ENCODE results near the gene KLF11.

KLF11 gene

DNA sequence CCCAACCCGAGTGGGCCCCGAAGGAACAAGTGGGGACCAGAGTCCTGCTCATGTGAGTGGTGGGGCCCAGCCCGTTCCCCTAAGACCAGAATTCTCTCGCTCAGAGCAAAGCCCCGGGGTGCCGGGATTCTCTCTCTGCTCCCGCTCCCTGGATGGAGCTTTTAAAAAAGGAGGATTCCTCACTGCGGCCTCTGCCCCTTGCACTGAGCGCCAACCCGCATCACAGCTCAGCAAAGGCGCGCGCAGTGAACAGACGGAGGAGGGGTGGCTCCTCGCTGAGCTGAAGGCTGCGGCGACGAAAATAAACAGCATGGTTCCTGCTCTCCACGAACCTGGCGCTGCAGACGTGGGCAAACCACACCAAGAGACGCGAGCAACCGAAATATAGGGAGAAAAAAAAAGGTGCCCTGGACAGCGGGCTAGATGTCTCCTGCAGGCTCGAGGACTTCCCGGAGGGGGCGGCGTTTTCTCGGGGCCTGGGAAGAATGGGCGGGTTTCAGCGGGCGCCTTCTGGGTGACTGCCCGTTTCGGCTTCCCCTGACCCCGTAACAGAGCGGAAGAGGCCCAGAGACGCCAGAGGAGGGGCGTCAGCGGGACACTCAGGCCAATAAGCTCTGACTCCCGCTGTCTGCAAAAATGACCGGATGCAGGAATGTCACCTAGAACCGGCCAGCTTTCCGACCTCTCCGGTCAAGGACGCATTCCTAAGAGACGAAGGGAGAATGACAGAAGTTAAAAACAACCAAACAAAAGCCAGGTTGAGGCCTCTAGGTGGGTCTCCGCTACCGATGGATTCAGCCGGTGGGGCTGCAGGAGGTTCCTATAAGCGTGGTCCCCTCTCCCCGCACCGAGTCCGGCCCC, 819 bp upstream of the KLF11 start:
- DNase-seq (ENCODE audit: low read depth): peak; percentile 58

DNA sequence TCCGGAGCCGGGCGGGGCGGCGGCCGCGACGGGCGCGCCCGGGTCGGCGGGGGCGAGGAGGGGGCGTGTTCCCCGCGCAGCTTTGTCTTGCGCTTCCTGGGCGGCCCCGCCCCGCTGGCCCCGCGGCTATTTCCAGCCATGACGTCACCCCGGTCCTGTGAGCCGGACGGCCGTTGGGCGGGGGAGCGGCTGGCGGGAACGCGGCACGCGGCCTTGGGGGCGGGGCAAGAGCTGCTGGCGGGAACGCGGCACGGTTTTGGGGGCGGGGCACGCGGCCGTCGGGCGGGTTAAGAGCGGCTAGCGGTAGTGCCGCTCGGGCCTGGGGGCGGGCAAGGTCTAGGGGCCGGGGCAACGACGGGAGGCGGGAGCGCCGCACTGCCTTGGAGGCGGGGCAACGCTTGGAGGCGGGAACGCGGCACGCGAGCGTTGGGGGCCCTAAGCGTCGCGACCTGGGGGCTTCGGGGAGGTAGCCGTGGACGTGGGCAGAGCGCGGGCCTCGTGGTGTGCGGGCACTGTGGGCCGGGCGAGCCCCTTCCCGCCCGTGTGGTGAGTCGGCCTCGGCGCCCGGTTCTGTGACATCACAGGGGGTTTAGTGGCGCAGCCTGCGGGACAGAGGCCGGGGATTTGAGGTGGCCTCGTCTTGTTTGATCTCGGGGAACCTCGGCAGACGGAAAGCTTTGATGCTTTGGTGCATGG, 704 bp downstream of the KLF11 start:
- DNase-seq (ENCODE audit: low read depth): peak; percentile 90

DNA sequence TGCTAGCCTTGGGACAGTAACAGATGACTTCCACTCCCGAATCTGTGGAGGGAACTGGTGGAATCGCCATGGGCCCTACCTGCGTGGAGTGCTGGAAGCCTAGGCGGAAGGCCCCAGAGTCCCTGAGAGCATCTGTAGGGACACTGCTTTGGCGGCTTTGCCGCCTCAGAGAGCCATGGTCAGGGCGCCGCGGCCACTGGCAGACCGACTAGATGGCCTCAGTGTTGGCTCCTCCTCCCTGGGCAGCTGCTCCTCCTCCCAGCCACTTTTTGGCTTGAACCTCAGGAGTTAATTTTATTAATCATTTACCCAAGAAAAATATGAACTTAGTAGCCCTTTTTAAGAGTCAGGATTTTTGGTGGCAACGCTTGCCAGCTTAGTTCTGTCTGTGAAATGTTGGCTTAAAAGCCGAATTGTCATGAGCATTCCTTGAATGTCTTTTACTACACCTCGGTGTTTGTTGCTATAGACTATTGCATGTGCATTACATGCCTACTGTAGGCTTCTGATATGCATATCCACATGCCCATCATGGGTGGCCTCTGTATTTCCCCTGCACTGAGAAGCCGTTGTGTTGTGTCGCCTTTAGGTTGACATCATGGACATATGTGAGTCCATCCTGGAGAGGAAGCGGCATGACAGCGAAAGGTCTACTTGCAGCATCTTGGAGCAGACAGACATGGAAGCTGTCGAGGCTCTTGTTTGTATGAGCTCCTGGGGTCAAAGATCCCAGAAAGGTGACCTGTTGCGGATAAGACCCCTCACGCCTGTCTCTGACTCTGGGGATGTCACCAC, 2.4 kb downstream of the KLF11 start:
- DNase-seq (ENCODE audit: low read depth): no peak

DNA sequence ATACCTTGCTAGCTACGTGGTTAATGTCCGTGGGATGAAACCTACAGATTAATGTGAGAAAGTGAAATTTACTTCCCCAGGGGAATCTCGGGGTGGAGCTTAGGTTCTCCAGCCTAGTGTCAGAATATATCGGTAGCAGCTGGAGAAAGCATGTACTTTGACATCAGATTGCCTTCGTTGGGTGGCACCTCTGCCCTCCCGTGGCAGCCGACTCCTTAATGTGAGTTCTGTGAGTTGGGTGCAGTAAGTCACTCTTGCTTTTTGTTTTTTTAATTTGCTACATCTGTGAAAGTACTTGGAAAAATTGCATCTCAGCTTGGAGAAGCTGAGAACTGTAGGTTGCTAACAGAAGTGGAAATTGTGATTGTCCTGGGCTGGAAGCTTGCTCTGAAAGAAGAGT, 3.6 kb downstream of the KLF11 start:
- DNase-seq (ENCODE audit: low read depth): no peak

DNA sequence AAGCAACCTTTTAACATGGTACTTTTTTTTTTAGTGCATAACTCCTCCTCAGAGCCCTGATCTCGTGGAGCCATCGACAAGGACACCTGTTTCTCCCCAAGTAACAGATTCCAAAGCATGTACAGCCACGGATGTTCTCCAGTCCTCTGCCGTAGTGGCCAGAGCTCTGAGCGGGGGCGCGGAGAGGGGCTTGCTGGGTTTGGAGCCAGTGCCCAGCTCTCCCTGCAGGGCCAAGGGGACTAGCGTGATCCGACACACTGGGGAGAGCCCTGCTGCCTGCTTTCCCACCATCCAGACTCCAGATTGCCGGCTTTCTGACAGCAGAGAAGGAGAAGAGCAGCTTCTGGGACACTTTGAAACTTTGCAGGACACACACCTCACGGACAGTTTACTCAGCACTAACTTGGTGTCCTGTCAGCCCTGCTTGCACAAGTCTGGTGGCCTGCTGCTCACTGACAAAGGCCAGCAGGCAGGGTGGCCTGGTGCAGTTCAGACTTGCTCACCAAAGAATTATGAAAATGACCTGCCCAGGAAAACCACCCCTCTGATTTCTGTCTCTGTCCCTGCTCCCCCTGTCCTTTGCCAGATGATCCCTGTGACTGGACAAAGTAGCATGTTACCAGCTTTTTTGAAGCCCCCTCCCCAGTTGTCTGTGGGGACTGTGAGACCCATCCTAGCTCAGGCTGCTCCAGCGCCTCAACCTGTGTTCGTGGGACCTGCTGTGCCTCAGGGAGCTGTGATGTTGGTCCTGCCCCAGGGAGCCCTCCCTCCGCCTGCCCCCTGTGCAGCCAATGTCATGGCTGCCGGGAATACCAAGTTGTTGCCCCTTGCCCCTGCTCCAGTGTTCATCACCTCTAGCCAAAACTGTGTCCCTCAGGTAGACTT, 4.5 kb downstream of the KLF11 start:
- DNase-seq (ENCODE audit: low read depth): no peak

DNA sequence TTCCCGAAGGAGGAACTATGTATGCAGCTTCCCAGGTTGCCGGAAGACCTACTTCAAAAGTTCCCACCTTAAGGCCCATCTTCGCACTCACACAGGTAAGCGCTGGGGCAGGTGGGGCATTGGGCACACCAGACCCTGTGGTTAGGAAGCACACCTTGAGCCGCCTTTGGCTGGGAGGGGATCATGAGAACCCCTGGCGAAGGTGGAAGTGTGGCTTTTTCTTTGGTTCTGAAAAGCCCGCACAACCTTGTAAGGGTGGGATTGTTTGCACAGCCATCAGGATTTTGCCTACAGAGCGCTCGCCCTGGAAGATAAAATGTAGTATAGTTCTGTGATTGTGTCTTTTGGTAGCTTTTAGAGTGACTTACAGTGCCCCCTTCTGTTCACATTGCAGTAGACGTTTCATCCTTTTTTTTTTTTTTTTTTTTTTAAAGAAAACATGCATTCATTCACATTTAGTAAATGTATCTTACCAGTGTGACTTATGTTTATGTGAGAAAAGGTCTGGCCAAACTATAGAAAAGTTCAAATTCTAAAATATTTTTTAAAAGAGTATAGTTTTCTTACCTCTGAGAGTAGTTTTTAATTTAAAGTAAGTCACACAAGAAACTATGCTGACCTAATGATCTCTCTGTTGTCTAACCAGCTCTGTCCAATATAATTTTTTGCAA, 5.3 kb downstream of the KLF11 start:
- DNase-seq (ENCODE audit: low read depth): no peak

DNA sequence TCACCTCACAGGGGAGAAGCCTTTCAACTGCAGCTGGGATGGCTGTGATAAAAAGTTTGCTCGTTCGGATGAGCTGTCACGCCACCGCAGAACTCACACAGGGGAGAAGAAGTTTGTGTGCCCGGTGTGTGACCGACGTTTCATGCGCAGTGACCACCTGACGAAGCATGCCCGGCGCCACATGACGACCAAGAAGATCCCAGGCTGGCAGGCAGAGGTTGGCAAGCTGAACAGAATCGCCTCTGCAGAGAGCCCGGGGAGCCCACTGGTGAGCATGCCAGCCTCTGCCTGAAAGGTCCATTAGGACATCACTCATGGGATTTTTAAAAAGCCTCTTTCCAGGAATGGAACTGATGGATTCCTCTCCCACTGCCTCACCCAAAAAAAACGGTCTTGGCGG, 8.9 kb downstream of the KLF11 start:
- no peak for DNase-seq (ENCODE audit: low read depth)

DNA sequence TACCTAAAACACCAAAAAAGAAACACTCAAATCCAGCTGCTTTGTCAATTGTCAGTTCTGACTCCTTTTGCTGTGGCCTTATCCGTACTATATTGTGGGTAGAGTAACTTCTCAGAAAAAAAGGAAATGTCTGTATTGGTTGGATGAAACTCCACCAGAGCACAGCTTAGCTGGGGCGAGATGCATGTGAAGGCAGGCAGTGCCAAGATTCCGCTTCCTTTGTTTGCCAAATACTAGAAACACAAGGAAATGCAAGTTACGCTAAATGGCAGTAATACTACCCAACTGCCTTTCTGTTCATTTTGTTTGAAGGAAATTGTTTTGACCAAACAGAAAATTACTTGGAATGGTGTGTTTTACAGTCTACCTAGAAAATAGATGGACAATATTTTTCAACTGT, 10.0 kb downstream of the KLF11 start:
- DNase-seq (ENCODE audit: low read depth): no peak

DNA sequence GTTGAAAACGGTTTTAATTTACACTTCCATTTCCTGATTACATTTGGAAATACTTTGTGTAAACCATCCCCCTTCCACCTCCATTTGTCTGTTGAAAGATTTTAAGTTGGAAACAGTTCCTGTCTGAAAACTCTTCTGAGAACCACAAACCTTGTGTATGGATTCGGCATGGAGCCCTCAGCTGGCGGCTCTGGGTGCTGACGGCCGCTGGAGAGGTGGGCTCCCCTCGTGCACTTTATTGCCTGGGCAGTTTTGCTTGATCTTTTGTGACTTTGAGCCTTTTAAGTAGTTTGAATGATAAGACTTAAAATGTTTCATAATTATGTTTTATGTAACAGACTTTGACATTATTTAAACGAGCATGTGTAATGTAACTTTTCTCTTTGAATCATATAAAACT, 11.1 kb downstream of the KLF11 start:
- DNase-seq (ENCODE audit: low read depth): no peak

DNA sequence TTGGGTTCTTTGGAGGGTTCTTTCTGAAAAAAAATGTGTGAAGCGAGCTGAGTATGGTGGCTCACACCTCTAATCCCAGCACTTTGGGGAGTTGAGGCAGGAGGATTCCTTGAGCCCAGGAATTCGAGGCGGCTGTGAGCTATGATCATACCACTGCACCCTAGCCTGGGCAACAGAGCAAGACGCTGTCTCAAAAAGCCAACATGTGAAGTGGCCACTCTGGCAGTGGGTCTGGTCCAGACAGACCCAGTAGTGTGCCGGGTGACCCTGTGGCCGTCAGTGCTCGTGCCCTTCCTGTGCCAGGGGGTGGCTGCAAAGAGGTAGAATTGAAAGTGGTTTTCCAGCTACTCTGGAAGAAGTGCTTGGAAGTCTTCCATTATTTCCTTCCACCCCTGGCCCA, 11.6 kb downstream of the KLF11 start:
- DNase-seq (ENCODE audit: low read depth): no peak

DNA sequence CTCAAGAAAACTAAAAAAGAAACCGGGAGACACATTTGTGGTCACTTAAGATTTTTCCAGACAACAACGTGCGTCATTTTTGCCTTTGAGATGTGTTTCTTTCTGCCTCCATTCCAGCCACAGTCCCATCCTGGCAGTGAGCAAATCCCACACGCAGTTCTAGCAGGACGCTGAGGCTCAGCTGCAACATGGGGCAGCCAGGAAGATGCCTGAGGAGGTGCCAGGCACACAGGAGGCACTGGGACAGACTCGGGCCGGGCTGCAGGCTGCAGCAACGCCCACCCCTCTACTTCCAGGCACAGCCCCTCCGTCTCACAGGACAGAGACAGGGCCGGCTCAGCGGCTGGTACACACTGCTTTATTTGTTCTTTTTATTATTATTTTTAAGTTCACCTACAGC, 13.1 kb downstream of the KLF11 start:
- DNase-seq (ENCODE audit: low read depth): no peak

DNA sequence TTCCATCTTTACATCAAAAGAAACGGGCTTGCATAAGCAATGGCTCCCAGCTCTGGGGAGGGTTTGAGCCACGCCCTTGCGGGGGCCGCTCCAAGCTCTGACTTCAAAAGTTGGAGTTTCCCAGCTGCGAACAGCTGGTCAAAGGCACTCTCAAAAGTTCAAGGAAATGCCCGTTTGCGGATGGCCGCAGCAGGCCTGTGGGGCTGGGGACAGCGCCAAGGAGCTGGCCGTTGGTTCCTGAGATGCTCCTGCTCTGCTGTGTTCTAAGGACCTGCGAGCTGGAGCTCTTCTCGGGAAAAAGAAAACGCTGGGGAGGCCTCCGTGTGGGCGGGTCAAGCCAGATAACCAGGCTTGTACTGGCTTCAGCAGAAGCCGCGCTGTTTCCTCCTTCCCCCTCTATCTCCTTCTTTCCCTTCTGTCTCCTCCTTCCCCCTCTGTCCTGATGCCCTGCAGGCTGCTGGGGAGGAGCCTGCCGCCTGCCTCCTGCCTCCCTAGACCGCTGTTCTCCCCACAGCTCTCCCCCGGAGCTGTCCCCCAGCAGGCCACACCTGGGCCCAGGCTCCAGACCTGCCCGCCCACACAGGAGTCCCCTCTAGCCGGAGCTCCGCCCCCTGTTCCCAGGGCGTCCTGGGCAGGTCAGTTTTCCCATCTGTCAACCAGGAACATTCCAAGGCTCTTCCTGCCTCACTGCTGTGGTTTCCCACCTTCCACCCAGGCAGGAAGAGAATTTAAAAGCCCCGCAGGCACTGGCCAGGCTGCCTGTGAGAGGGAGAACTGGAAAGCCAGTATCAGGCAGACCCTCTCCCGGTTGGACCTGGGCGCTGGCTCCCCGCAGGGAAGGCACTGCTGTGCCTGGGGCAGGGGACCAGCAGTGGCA, 14.1 kb downstream of the KLF11 start:
- peak; percentile 70 for DNase-seq (ENCODE audit: low read depth)

DNA sequence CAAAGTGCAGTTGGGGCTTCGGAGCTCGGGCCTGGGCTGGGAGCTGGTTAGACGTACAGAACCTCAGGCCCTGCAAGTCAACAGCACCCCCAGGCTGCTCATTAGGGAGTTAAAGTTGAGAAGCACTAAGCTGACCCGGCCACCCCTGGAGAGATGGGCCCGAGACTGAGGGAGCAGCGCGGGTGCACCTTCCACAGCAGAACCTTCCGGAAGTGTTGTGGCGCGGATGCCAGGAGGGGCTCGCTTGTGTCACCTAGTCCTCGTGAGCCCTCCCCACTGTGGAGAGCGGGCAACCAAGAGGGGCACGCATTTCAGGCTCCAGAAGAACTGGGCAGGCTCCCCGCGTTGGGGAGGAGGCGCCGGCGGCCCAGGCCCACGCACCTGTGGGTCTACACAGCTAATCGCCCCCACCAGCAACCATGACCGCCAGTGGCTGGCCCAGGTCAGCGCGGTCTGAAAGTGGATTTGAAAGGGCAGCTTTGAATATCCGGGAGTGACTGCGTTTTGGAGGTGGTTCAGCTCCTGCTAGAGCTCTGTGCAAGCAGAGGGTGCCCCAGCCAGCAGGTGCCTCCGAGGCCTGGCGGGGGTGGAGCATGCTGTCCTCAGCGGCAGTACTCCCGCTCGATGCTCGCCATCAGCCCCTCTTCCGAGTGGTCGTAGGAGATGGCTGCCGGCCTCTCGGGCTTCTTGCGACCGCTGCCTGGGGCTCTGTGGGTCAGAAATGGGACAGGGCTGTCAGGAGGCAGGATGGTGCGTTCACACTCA, 15.1 kb downstream of the KLF11 start:
- DNase-seq (ENCODE audit: low read depth): no peak

DNA sequence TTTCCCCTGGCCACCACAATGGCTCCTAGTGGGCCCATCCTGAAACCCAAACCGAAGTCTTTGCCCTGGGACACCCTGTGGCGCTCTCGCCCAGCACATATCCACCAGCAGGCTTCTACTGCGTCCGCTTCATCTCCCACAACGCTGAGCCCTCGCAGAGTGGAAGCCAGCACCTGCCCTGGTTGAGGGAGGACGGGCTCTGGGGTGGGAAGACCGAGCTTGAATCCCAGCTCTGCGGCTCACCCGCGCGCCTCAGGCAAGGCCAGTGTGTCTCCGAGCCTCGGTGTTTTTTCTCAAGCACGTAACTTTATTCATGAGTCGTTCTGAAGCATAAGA, 15.6 kb downstream of the KLF11 start:
- no peak for DNase-seq (ENCODE audit: low read depth)

DNA sequence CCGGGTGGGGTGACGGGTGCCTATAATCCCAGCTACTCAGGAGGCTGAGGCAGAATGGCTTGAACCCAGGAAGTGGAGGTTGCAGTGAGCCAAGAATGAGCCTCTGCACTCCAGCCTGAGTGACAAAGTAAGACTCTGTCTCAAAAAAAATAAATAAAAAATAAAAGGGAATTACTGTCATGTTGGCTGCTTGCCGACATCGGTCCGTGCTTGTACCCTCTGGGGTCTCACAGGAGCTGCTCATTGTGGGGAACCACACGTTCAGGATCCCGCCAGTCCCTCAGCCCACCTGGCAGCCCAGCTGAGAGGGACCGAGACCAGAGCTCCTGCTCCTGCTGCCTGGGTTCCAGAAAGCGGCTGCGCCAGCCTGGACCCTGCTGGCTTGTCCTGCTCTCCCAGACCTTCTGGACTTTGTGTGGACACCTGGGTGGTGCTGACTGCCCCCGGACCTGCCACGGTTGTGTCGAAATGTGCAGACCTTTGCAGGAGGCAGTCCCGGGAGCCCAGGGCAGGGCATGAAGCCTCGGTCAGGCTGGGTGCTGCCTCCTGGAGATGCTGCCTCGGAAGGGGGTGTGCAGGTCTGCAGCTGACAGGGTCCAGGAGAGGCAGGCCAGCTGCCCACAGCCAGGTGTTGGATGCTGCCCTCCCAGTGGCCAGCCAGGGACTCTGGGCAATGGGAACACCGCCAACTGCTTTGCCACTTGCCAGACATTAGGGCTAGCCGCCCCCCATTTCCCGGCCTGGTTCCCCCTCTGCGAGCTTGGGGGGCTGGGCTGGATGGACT, 16.4 kb downstream of the KLF11 start:
- no peak for DNase-seq (ENCODE audit: low read depth)

DNA sequence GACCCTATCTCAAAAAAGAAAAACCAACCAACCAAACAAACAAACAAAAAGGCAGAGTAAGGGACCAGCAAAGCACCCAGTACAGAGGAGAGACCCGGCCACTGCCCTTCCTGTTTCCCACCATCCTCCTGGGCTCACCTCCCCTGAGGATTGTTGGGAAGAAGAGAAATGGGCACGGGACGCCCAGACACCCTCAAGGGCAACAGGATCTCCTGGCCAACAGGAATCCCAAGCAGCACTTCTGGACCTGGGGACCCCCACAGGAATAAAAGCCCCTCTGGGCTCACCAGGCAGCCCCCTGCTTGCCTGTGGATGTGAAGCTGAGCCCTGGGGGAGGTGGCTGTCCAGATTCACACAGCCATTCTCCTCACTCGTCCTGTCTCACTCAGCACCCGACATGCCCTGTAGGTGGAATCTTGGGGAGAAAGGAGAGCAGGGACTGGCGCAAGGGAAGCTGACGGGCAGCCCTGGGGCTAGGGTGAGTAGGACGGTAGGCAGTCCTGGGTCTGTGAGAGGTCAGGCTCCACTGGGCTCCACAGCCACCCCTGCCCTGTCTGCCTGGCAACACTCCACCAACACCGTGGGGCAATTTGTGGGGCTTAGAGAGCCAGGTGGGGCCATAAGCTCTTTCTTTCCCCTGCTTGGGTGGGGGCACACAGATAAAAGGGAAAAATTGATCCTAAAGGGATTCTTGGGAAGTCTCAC, 18.0 kb downstream of the KLF11 start:
- DNase-seq (ENCODE audit: low read depth): no peak

DNA sequence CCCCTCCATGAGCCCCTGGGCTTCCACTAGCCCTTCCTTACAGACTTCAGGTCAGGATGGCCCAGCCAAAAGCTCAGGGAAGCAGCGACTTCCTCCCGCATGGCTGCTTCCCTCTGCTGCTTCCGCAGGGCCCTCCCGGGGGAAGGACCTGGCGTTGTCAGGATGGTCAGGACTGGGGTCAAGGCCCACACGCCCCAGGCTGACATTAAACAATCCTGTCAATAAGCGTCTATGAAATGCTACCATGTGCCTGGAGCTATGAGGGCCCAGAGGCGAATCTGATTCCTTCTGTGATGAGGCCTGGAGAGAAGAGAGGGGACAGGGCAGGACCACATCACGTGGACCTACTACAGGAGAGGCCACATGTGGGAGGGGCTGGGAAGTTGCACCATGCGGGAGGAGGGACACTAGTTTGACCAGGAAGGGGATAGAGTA, 19.6 kb downstream of the KLF11 start:
- no peak for DNase-seq (ENCODE audit: low read depth)

DNA sequence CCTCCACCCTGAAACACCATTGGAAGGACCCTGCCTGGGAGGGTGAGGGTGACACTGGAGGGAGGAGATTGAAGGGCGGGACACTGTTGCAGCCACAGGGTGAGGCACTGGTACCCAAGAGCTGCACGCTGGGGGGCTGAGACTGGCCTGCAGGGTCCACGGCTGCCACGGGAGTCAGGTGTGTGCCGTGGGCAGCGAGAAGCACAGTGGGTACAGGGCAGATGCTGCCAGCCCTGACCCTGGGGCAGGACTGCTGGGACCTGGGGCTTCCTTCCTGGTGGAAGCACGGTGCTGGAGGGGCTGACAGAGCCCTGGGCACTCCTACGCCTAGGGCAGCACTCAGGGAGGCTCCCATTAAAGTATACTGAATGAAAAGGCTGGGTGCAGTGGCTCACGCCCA, 20.2 kb downstream of the KLF11 start:
- no peak for DNase-seq (ENCODE audit: low read depth)

Measured in CMK (cell line).